GM18951 (cell line): ENCODE results near the gene DLX3.

Experiments used
- POLR2A ChIP-seq: IDR thresholded peaks from 4 replicates; pipeline ENCODE4 v1.6.1; 2011; ENCODE audit warnings: mild to moderate bottlenecking; ENCODE audit not compliant: insufficient read length, insufficient read depth; ENCODE audit errors: extremely low read depth
- in situ Hi-C: fragments of 300-500 bp; cut with MboI; formaldehyde crosslinking; loops from one replicate; pipeline ENCODE4 v1.12.0; 2022; ENCODE audit warnings: low sequenced_read_pairs, mixed read lengths, inconsistent platforms; ENCODE audit not compliant: unreplicated experiment

The DLX3 gene

GRCh38 chr17:49941427-49941826 is 53.6 kb downstream of the DLX3 start:
- in situ Hi-C loops: no loop called here
- TF ChIP-seq POLR2A: no peak
